Activated naive CD8-positive, alpha-beta T cell (primary cell): Measurements from ENCODE around the gene S100A14.
A peak's percentile ranks its signal among the peaks of the same experiment; 100 is the strongest.

ENCODE experiments used
- H3K27ac Mint-ChIP-seq: one replicate; pipeline ENCODE4 v1.8.0; 2021; ENCODE audit warnings: mixed read lengths
- H3K27me3 Mint-ChIP-seq: one replicate; pipeline ENCODE4 v1.8.0; 2021; ENCODE audit warnings: mixed read lengths
- H3K36me3 Mint-ChIP-seq: one replicate; pipeline ENCODE4 v1.8.0; 2021; ENCODE audit warnings: mixed read lengths
- H3K4me1 Mint-ChIP-seq: one replicate; pipeline ENCODE4 v1.8.0; 2021; ENCODE audit warnings: low read depth, mixed read lengths
- H3K4me3 Mint-ChIP-seq: one replicate; pipeline ENCODE4 v1.8.0; 2021; ENCODE audit warnings: mild to moderate bottlenecking, mixed read lengths
- H3K9me3 Mint-ChIP-seq: one replicate; pipeline ENCODE4 v1.8.0; 2021; ENCODE audit warnings: low read depth, mixed read lengths

Gene S100A14

DNA sequence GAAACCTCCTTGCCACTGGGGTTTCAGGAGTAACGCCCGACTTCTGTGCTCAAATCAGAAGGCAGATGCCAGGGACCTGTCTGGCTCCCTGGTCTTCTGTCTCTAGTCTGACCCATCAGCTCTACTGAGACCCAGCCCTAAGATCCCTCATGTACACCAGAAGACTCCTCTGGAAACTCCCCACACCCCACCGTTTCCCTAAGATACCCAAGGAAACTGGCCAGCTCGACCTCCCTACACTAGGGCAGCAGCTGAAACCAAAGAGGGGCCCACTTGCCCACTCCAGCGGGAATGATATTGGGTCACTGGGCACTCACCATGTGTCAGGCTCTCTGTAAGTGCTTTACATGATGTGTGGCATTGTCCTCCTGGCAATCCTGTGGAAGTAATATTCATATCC is 2.7 kb downstream of the S100A14 start:
- Mint-ChIP-seq H3K4me1 (no peaks in the 10 kb centered on the region), H3K36me3 (no peaks in the 10 kb centered on the region), H3K9me3 (no peaks in the 10 kb centered on the region), H3K4me3 (no peak overlapping the region), H3K27ac (no peak overlapping the region), H3K27me3 (no peaks in the 10 kb centered on the region)

DNA sequence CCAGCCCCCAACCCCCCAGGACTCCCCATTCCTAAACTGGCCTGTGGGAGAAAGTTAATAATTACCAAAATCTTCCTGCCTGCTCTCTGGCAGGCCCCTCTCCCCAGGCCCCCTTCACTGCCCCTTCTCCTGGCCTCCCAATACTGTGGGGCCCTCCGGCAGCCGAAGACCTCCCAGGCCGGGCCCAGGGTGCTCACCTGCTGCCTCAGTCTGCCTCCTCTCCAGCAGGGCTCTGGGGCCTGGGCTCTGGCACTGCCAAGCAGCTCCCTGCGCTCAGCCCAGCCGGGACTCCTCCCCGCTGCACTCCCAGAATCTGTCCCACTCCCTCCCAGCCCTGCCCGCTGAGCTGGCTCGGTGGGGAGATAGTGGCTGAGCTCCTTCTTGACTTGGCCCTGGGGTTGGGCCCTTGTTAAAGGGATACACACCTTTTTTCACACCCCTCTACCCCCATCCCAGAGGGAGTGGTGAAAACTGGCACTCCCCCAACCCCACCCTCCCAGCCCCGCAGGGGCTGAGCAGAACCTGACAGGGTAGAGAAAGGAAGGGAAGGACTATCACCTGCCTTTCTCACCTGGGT is 3.3 kb downstream of the S100A14 start, which contains the start of gene S100A16:
Gene S100A16 (minus strand): TSS at position 383 of the 577 bp plus-strand sequence. CDS start 4,986 bp downstream, outside the sequence.
- no peak within 1 kb of the TSS for H3K4me3 Mint-ChIP-seq
- no peaks in the 10 kb centered on the region for H3K9me3 Mint-ChIP-seq
- no peaks in the 10 kb centered on the region for H3K27me3 Mint-ChIP-seq
- no peaks in the 10 kb centered on the region for H3K36me3 Mint-ChIP-seq
- H3K4me1 Mint-ChIP-seq, result no peaks in the 10 kb centered on the region
- H3K27ac Mint-ChIP-seq, result no peak within 1 kb of the TSS

DNA sequence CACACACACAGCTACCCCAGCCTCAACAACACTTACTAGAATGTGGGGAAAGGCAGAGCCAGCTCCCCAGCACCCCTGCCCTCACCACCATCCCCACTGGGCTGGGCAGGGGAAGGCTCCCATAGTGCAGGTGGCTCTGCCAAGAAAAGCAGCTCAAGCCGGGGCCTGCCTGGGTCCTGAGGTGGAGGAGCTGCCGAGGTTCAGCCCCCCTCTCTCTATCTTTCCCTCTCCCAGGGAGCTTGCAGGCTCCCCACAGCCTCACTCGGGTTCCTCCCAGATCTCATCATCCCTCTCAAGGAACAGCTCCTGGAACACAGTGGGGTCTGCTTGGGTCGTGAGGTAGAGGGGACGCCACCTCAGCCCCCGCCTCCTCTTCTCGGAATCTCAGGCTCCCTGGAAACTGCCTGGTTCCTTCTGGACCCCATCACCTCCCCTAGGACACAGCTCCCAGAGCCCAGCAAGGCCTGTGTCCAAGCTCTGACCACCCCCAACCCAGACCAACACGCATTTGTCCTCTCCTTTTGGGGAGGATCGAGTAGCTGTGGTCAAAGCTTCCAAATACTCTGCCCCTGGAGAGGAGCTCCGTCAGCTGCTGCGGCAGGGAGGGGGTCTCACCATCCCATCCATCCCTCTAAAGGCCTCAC is 3.9 kb downstream of the S100A14 start:
- H3K27me3 Mint-ChIP-seq, result no peaks in the 10 kb centered on the region
- no peak overlapping the region for H3K4me3 Mint-ChIP-seq
- H3K4me1 Mint-ChIP-seq, result no peaks in the 10 kb centered on the region
- no peaks in the 10 kb centered on the region for H3K36me3 Mint-ChIP-seq
- H3K27ac Mint-ChIP-seq, result no peak overlapping the region
- no peaks in the 10 kb centered on the region for H3K9me3 Mint-ChIP-seq

DNA sequence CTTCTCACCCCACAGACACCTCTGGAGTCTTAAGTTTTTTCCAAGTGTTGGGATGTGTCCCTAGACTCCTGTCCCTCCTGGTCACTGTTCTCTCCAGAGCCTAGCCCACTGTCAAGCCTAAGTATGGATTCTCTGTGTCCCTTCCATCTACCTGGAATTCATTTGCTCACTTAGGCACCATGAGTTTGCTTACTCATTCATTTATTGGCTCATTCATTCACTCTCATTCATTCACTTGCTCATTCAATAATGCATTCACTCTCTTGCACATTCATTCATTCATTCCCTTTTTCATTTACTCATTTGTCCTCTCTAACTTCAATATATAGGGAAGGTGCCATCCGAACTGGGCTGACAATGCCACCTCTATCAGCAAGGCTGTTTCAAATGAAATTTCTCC is 4.8 kb downstream of the S100A14 start:
- no peaks in the 10 kb centered on the region for H3K4me1 Mint-ChIP-seq
- H3K9me3 Mint-ChIP-seq, result no peaks in the 10 kb centered on the region
- no peaks in the 10 kb centered on the region for H3K36me3 Mint-ChIP-seq
- no peak overlapping the region for H3K27ac Mint-ChIP-seq
- no peak overlapping the region for H3K4me3 Mint-ChIP-seq
- no peaks in the 10 kb centered on the region for H3K27me3 Mint-ChIP-seq

DNA sequence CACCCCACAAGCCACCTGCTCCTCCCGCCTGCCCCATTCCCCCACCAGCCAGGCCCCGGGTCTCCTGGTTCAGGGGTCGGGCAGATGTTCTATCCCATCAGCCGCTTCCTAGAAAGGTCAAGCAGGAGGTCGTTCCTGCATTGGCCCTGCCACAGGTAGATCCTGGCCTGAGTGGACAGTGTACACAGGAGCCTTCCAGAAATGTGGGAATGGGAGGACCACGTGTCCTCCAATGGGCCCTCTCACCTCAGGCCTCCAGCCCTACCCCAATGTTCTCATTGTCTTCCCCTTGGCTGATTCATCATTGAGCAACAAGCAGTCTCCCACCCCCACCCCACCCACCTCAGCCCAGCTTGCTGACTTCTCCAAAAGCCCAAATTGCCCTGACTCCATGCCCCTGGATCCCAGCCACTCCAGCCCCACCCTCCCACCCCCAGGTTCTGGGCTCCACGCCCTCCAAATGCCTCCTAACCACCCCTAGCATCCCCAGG is 5.3 kb downstream of the S100A14 start:
- H3K9me3 Mint-ChIP-seq, result no peaks in the 10 kb centered on the region
- H3K27me3 Mint-ChIP-seq, result no peaks in the 10 kb centered on the region
- H3K36me3 Mint-ChIP-seq, result no peaks in the 10 kb centered on the region
- H3K4me3 Mint-ChIP-seq, result no peak overlapping the region
- no peak overlapping the region for H3K27ac Mint-ChIP-seq
- H3K4me1 Mint-ChIP-seq, result no peaks in the 10 kb centered on the region

DNA sequence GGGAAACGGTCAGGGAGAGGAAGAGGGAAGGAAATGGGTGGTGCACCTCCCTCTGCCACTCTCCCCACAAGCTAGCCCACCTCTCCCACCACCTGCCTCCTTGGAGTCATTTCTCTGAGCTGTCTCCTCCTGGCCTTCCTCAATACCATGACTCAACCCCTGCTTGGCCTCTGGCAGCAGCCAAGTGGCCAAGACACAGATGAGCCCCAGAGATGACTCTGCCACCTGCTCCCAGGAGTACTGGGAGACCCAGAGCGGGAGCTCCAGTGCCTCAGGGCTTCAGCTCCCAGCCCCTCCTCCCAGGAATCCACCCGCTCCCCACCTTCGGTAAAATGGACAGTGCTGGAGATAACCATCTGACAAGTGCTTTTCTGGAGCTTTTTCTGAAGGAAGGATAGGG is 5.8 kb downstream of the S100A14 start:
- no peak overlapping the region for H3K27ac Mint-ChIP-seq
- no peak overlapping the region for H3K4me3 Mint-ChIP-seq
- H3K4me1 Mint-ChIP-seq, result no peaks in the 10 kb centered on the region
- H3K36me3 Mint-ChIP-seq, result no peaks in the 10 kb centered on the region
- no peaks in the 10 kb centered on the region for H3K9me3 Mint-ChIP-seq
- H3K27me3 Mint-ChIP-seq, result no peaks in the 10 kb centered on the region

DNA sequence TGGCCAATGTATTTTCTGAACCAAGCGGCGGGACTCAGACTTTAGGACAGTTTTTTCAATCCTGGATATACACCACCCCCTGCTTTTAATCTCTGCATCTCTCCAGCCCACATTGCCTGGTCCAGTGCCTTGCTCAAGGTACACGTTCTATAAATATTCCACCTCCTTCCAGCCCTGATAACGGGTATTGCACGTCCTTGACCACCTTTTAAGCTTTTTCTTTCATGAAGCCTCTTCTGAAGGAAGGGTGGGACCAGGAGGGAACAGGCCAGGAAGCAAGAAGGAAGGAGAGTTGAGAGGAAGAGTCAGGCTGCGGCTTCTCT is 6.6 kb downstream of the S100A14 start:
- H3K4me1 Mint-ChIP-seq, result no peaks in the 10 kb centered on the region
- no peaks in the 10 kb centered on the region for H3K27me3 Mint-ChIP-seq
- no peak overlapping the region for H3K27ac Mint-ChIP-seq
- H3K4me3 Mint-ChIP-seq, result no peak overlapping the region
- no peaks in the 10 kb centered on the region for H3K9me3 Mint-ChIP-seq
- H3K36me3 Mint-ChIP-seq, result no peaks in the 10 kb centered on the region

DNA sequence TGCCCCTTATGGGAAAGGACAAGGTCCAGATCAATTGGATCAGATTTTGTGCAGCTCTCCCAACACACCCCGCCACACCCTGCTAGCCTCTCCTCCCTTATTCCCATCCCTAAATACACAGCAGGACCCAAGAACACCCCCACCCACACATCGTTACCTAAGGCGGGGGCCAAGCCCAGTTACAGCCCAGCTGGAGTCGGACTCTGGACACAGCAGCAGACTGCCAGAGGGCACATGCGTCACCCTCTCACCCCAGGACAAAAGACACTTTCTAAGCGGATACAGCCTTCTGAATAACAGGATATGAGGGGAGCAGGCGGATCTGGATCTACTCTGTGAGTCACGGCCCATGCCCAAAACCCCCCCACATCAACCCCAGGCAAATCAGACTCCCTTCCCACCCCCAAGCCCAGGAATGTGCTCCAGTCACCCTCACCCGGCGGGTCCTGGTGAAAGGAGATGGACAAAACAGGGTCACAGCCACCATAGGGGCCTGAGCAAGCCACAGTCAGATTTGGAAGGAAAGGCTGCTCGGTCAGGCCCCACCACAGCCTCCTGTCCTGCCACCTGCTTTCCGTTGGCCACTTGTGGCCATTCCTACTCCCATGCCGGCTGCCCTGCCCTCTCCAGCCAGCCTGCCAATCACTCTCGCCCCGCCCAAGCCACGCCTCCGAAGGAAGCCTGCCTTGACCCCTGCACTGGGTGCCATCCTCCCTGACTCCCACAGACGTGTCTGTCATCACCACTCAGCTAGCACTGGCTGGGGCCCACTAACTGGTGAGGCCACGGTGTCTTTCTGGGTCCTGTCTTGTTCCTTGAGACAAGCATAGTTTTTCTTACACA is 7.2 kb downstream of the S100A14 start:
- H3K4me3 Mint-ChIP-seq, result no peak overlapping the region
- H3K36me3 Mint-ChIP-seq, result no peaks in the 10 kb centered on the region
- H3K27me3 Mint-ChIP-seq, result no peaks in the 10 kb centered on the region
- no peaks in the 10 kb centered on the region for H3K4me1 Mint-ChIP-seq
- no peaks in the 10 kb centered on the region for H3K9me3 Mint-ChIP-seq
- no peak overlapping the region for H3K27ac Mint-ChIP-seq

DNA sequence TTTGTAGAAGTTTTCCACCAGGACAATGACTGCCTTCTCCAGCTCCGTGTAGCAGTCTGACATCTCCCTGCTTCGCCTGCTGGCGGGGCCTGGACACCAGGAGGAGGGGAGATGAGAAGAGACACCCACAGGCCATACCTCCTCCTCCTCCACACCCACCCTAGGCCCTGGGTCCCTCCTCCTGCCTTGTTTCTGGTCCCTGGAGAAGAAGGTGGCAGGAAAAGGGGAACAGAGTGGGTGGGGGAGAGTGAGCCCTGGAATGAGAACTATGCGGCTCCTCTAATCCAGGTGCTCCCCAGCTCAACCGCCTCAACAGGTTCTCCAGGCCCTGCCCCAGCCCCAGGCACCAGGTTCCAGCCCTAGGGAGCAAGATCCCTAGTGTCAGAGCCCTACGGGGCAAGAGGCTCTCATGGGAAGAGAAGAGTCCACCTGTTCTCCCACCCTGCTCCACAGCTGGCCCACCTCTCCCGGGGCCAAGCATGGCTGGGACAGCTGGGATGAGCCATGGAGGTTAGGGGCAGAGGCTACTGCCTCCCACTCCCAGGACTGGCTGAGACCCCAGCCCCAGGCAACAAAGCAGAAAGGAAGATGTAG is 7.9 kb downstream of the S100A14 start:
- Mint-ChIP-seq H3K4me1 (no peaks in the 10 kb centered on the region), H3K27ac (no peak overlapping the region), H3K9me3 (no peaks in the 10 kb centered on the region), H3K4me3 (no peak overlapping the region), H3K36me3 (no peaks in the 10 kb centered on the region), H3K27me3 (no peaks in the 10 kb centered on the region)

DNA sequence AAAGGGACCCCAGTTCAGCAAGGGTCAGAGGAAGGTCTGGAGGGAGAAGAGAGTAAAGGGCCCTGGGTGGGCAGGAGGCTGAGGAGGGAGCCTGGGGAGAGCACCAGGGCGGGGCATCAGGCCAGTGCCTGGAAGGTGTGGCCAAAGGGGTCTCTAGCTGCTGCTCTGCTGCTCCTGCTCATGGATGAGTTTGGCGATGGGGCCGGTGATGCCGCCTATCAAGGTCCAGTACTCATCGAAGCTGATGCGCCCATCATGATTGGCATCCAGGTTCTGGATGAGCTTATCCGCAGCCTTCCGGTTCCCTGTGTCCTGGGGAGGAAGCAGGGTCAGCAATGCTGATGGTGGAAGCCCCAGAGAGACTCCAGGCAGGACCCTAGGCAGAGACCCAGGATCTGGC is 8.7 kb downstream of the S100A14 start:
- Mint-ChIP-seq H3K27me3 (no peaks in the 10 kb centered on the region), H3K4me1 (peaks cover 3% of the 10 kb centered on the region), H3K4me3 (no peak overlapping the region), H3K27ac (no peak overlapping the region), H3K36me3 (no peaks in the 10 kb centered on the region), H3K9me3 (no peaks in the 10 kb centered on the region)

DNA sequence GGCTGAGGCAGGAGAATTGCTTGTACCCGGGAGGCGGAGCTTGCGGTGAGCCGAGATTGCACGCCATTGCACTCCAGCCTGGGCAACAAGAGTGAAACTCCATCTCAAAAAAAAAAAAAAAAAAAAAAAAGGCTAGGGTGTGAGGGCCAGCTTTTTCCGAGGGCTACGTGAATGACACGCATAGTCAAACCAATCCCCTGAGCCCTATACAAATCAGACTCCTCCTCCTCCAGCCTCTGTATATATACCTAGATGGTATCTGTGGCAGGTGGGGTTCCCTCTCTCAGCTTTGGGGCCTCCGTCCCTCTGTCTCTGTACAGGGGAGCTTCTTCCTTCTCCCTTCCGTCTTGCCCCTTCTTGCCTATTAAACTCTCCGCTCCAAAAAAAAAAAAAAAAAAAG is 9.9 kb downstream of the S100A14 start:
- Mint-ChIP-seq H3K4me3 (no peak overlapping the region), H3K27me3 (no peaks in the 10 kb centered on the region), H3K4me1 (peaks cover 5% of the 10 kb centered on the region), H3K9me3 (no peaks in the 10 kb centered on the region), H3K27ac (no peak overlapping the region), H3K36me3 (no peaks in the 10 kb centered on the region)

DNA sequence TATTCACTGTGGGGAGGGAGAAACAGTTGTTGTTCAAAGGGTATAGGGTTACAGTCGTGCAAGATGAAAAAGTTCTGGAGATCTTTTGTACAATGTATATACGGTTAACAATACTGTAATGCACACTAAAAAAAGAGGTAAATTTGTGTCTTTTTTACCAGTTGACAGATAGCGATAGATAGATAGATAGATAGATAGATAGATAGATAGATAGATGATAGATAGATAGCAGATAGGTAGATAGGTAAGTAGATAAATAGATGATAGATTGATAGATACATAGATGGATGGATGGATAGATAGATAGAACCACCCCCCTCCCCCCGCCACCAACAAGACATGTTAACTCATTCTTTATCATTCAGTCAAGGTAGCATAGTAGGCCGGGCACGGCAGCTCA is 13.4 kb downstream of the S100A14 start:
- Mint-ChIP-seq H3K36me3 (no peaks in the 10 kb centered on the region), H3K27me3 (no peaks in the 10 kb centered on the region), H3K27ac (no peak overlapping the region), H3K9me3 (no peaks in the 10 kb centered on the region), H3K4me1 (peaks cover 14% of the 10 kb centered on the region), H3K4me3 (no peak overlapping the region)

DNA sequence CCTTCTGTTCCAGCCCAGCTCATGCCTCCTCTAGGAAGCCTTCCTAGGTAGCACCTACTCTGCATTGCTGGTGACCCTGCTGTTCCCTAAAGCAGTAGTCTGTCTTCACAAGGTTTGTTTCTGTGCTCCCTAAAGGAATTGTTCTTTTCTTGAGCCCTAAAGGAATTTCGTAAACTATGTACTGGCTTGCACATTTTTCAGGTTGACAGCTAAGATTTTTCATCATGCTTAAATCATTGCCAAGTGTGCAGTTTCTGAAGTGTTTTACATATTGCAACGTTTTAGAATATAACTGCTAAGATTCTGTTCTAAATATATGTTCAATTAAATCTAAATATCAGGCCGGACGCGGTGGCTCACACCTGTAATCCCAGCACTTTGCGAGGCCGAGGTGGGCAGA is 16.3 kb downstream of the S100A14 start:
- no peaks in the 10 kb centered on the region for H3K36me3 Mint-ChIP-seq
- H3K27me3 Mint-ChIP-seq, result no peaks in the 10 kb centered on the region
- H3K4me1 Mint-ChIP-seq, result peaks cover 23% of the 10 kb centered on the region
- no peak overlapping the region for H3K27ac Mint-ChIP-seq
- H3K9me3 Mint-ChIP-seq, result no peaks in the 10 kb centered on the region
- no peak overlapping the region for H3K4me3 Mint-ChIP-seq

DNA sequence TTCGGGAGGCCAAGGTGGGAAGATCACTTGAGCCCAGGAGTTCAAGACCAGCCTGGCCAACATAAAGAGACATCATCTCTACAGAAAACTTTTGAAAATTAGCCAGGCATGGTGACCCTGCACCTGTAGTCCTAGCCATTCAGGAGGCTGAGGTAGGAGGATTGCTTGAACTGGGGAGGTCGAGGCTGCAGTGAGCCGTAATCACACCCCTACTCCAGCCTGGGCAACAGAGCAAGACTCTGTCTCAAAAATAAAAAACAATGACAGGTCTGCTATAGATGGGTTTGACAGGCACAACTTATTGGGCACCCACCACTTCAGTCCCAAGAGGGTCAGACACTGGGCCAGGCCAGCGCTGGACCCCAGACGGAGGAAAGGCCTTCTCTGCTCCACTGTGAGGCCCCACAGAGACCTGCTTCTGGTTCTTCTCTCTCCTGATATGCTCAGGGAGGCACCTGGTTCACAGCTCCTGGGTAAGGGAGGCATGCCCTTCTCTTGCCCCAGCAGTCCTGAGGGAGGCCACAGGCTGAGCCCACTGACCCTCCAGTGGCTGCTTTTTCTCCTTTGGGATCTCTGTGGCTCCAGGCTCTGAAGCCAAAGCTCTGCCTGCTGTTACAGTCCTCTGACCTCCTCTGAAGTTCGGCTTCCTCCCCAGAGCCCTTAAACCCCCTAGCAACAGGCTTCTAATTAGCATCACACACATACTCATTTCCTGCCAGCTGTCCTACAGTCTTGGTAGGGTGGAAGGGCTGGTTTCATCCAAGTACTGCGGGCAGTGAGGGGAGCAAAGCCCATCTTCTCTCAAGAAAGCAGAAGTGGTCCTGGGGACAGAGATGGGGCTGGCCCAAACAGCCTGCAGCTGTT is 17.6 kb downstream of the S100A14 start:
- Mint-ChIP-seq H3K27me3 (no peaks in the 10 kb centered on the region), H3K4me3 (no peak overlapping the region), H3K27ac (peak overlapping the region; percentile 34), H3K9me3 (no peaks in the 10 kb centered on the region), H3K36me3 (no peaks in the 10 kb centered on the region), H3K4me1 (peaks cover 23% of the 10 kb centered on the region)
